ENCODE results near the gene TLE4. TPM values are rescaled to one million over a fixed set of nuclear protein-coding genes. Genes with fewer than 3 reads are reported as not detected.

Gene TLE4
- total RNA-seq, 4 donors from 2014 or later: 30.1 to 52.5 (median 38.1) TPM

DNA sequence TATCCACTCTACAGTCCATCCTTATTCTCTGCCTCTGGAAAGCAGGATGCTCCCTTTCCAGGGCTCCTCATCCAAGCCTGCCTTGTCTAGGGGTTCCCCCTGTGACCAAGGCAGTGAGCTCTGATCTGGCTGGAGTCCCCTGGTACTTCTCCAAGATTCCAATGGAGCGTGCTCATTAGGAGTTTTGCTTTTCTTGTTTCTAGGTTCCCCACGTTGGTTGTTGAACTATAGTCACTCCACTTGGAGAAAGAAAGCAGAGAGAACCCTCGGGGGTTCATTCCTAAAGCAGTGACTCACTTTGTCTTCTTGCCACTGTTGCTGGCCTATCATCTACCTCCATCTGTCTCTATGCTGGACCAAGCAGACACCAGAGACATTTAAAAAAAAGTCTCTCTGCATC lies 192.6 kb downstream of the TLE4 start:
- H3K27ac ChIP-seq: peak overlapping the region in 2 of 4 donors; percentile 14 to 44
- 9 to 19% methylated on average over 3 of the region's 3 CpGs for WGBS, 2 donors
- TF ChIP-seq POLR2A (IDR thresholded peaks at IDR 0.05): no peak
- TF ChIP-seq, protein P1, sequence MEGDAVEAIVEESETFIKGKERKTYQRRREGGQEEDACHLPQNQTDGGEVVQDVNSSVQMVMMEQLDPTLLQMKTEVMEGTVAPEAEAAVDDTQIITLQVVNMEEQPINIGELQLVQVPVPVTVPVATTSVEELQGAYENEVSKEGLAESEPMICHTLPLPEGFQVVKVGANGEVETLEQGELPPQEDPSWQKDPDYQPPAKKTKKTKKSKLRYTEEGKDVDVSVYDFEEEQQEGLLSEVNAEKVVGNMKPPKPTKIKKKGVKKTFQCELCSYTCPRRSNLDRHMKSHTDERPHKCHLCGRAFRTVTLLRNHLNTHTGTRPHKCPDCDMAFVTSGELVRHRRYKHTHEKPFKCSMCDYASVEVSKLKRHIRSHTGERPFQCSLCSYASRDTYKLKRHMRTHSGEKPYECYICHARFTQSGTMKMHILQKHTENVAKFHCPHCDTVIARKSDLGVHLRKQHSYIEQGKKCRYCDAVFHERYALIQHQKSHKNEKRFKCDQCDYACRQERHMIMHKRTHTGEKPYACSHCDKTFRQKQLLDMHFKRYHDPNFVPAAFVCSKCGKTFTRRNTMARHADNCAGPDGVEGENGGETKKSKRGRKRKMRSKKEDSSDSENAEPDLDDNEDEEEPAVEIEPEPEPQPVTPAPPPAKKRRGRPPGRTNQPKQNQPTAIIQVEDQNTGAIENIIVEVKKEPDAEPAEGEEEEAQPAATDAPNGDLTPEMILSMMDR (IDR thresholded peaks at IDR 0.05): no peak

DNA sequence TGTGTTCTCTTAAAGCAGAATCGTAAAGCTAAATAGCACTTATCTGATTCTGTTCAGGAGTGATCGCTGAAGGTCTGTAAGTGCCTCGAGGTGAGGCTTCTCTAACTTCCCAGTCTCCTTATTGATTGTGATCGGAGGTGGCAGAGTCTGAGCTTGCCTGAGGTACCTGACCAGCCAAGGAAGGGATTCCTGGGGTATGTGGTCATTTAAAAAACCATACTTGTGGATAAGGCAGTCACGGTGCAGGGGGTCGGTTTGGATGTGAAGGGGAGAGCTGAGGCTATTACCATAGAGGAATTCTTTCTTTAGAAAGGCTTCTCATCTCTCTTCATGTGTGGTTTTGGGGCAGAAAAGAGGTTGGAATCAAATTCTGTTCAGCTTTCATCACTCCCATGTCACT lies 193.7 kb downstream of the TLE4 start:
- DNase-seq: no peak
- 88% methylated on average over 6 of the region's 6 CpGs for WGBS, 2 donors
- Histone ChIP-seq H3K27ac (no peak overlapping the region), H3K36me3 (no peaks in the 10 kb centered on the region), H3K9me3 (no peaks in the 10 kb centered on the region), H3K27me3 (no peaks in the 10 kb centered on the region), H3K4me3 (no peak overlapping the region), H3K4me1 (peaks cover 7 to 25% (median 18%) of the 10 kb centered on the region in 3 donors)
- intact Hi-C loops (cut with DNase I): no loop called here
- no peak for TF ChIP-seq POLR2A (IDR thresholded peaks at IDR 0.05)
- TF ChIP-seq, protein P1 (IDR thresholded peaks at IDR 0.05): no peak

More for the DNA sequence above, 192.6 kb downstream of the TLE4 start:
- Histone ChIP-seq H3K27me3 (no peaks in the 10 kb centered on the region), H3K4me3 (no peak overlapping the region), H3K9me3 (no peaks in the 10 kb centered on the region), H3K4me1 (peaks cover 7 to 30% (median 18%) of the 10 kb centered on the region in 3 donors), H3K36me3 (no peaks in the 10 kb centered on the region)
- DNase-seq: no peak
- intact Hi-C loops (cut with DNase I): no loop called here

DNA sequence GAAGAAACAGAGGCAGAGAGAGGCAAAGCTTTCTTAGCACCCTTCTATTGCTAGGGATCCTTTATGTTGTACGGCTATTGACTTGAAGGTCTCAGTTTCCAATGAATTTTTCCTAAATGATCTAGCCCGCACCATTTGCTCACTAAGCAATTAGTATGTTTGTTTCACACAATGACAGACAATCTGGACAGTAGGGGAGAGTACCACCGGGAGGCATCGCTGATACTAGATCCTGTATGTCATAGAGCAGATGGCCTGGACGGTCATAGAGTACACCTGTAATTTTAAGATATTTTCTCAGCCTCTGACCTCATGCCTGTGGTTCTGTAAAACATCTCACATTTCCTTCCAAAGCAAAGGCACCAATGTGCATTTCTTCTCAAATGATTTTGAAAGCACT lies 194.3 kb downstream of the TLE4 start:
- H3K27ac ChIP-seq: no peak overlapping the region
- DNase-seq: no peak
- H3K36me3 ChIP-seq: no peaks in the 10 kb centered on the region
- no peaks in the 10 kb centered on the region for H3K9me3 ChIP-seq
- 96 to 98% methylated on average over 5 of the region's 5 CpGs for WGBS, 2 donors
- H3K4me3 ChIP-seq: no peak overlapping the region
- peaks cover 7 to 25% (median 18%) of the 10 kb centered on the region in 3 donors for H3K4me1 ChIP-seq
- H3K27me3 ChIP-seq: no peaks in the 10 kb centered on the region
- no peak for TF ChIP-seq POLR2A (IDR thresholded peaks at IDR 0.05)
- TF ChIP-seq, protein P1 (IDR thresholded peaks at IDR 0.05): no peak
- intact Hi-C loops (cut with DNase I): no loop called here

DNA sequence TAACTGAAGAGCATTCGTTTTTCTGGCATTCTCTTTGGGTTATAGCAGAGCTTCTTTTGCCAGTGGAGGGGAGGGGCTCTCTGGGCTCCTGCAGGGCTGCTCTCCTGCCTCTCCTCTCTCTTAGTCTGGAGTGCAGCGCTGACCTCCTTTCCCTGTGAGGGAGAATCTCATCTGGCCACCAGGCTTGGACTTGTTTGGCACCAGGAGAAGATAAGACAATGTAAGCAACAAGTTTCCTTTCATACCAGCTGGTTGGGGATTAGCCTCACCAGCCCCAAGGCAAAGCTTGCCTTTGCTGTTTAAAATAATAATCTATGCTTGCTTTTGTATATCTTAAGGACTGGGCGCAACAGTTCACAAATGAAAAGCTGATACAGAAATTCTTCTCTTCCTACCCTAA lies 196.4 kb downstream of the TLE4 start:
- TF ChIP-seq, protein P1 (IDR thresholded peaks at IDR 0.05): no peak
- no peak for TF ChIP-seq POLR2A (IDR thresholded peaks at IDR 0.05)
- DNase-seq: no peak
- WGBS, 2 donors: 20 to 23% methylated on average over 3 of the region's 3 CpGs

DNA sequence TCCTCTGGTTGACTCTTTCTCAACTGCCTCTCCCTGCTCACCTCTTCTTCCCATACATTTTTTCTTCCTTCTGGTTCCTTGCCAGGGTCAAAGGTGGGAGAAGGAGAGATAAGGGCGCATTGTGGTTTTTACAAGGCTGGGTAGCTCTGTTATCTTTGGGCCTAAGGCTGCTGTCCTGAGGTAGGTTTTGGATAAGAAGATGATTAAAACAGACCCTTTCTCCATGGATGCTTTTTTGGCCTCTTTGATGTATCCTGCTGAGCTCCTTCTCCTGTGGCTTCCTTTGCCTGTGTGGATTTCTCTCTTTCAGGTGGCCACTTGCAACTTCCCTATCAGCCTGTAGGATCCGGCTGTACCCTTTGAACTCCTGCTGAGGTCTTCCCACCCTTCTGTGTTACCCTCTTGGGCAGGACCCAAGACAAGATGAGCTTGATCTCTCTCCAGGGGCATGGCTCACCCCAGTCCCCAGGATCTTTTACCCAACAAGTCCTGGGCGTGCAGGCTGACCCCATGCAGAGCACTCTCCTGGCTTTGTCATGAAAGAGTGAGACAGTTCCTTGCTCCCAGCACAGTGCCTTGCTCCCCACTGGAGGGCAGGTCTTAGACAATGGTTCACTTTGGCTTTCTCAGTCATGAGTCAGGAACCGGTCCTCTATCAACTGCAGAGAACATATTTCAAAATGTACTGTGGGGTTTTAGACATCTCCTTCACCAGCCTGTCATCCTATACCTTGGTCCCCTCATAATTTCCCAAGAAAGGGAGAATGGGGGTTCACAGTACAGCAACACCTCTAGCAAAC lies 197.9 kb downstream of the TLE4 start:
- TF ChIP-seq POLR2A (IDR thresholded peaks at IDR 0.05): no peak
- TF ChIP-seq, protein P1 (IDR thresholded peaks at IDR 0.05): peak in 1 of 6 experiments; percentile 37
- no peak for DNase-seq
- H3K4me1 ChIP-seq: peaks cover 7 to 15% (median 10%) of the 10 kb centered on the region in 3 donors
- no peaks in the 10 kb centered on the region for H3K9me3 ChIP-seq
- no peak overlapping the region for H3K4me3 ChIP-seq
- 85 to 86% methylated on average over 3 to 4 of the region's 4 CpGs for WGBS, 2 donors
- intact Hi-C loops (cut with DNase I): no loop called here
- H3K27me3 ChIP-seq: no peaks in the 10 kb centered on the region
- H3K27ac ChIP-seq: no peak overlapping the region
- no peaks in the 10 kb centered on the region for H3K36me3 ChIP-seq

More for the DNA sequence above, 196.4 kb downstream of the TLE4 start:
- intact Hi-C loops (cut with DNase I): no loop called here
- Histone ChIP-seq H3K36me3 (no peaks in the 10 kb centered on the region), H3K9me3 (no peaks in the 10 kb centered on the region), H3K4me3 (no peak overlapping the region), H3K27ac (no peak overlapping the region), H3K4me1 (peaks cover 7 to 25% (median 18%) of the 10 kb centered on the region in 3 donors), H3K27me3 (no peaks in the 10 kb centered on the region)

Data from esophagus squamous epithelium (tissue), 5 donors.